Diencephalon (tissue), 1 donor: Measurements from ENCODE around the gene SCN3B. TPM values are rescaled to one million over a fixed set of nuclear protein-coding genes. Genes with fewer than 3 reads are reported as not detected.

Experiments used
- total RNA-seq: library from RNA; depleted of rRNA; stranded (reverse); fragments of >200 nt; gene quantifications from one replicate; pipeline ENCODE4 v1.2.3, GENCODE V29; 2014

SCN3B gene, protein sequence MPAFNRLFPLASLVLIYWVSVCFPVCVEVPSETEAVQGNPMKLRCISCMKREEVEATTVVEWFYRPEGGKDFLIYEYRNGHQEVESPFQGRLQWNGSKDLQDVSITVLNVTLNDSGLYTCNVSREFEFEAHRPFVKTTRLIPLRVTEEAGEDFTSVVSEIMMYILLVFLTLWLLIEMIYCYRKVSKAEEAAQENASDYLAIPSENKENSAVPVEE
- 120 TPM for total RNA-seq

DNA sequence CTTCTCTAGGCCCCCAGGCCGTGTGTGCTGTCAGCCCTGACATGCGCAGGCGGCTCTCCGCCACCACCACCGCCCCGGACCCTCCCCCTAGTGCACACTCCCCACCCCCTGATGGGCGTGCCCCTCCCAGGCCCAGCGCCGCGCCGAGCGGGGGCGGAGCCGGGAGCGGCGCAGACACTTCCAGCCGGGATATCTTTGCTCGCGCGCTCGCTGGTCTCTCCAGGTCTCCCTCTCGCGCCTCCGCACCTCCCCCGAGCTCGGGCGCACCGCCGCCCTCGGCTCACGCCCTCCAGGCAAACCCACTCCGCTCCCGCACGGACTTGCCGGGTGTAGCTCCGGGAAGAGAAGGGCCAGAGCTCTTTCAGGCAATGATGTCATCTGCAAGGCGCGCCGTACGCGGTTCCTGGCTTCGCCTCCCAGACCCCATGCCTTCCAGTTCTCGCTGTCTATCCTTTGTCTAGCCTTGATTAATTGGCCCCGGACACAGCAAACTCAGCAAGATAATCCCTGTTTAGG lies at the start of gene SCN3B:
TSS of gene SCN3B (minus strand) at position 59 of the 516 bp plus-strand sequence. CDS start 823 bp downstream, outside the sequence.

Other genes starting within 250 kb of the SCN3B start
- gene GRAMD1B, start 224.4 kb downstream of the SCN3B start, total RNA-seq: 62.5 TPM
- 19.4 TPM for gene ZNF202, start 87.0 kb upstream of the SCN3B start, total RNA-seq
- not detected for gene OR6X1, start 99.9 kb upstream of the SCN3B start, total RNA-seq
- gene OR6M1, start 151.7 kb upstream of the SCN3B start, total RNA-seq: not detected
- not detected for gene TMEM225, start 231.0 kb upstream of the SCN3B start, total RNA-seq
- gene OR8D4, start 247.5 kb upstream of the SCN3B start, total RNA-seq: 0.23 TPM